GM12891 (cell line): ENCODE data around the gene IQCH.
"Not testable (repeated sequence)": the region's sequence is repeated elsewhere in the genome, so short reads cannot be mapped to it uniquely, and the experiment has no call there.

ENCODE experiments used
- DNase-seq: peaks from one replicate; pipeline ENCODE4 v3.0.0; 2011; ENCODE audit warnings: low spot score; ENCODE audit not compliant: insufficient read length
- FAIRE-seq: peaks from 2 replicates; lab custom pipeline; 2011; peaks lifted over from hg19 to GRCh38; lab: Jason Lieb, UNC
- PAX5 ChIP-seq: IDR thresholded peaks from 2 replicates; pipeline ENCODE4 v1.6.1; 2011; ENCODE audit warnings: low read length, moderate library complexity, mild to moderate bottlenecking; ENCODE audit not compliant: insufficient read depth, severe bottlenecking
- POLR2A ChIP-seq: IDR thresholded peaks from 2 replicates; pipeline ENCODE4 v1.6.1; 2011; ENCODE audit warnings: low read depth, low read length, control low read depth
- POLR2AphosphoS5 ChIP-seq: IDR thresholded peaks from 2 replicates; pipeline ENCODE4 v1.6.1; 2011; ENCODE audit warnings: low read depth, low read length, control low read depth
- POU2F2 ChIP-seq: IDR thresholded peaks from 2 replicates; pipeline ENCODE4 v1.6.1; 2011; ENCODE audit warnings: low read depth, mild to moderate bottlenecking, control low read depth, low read length, moderate library complexity
- SPI1 ChIP-seq: IDR thresholded peaks from 2 replicates; pipeline ENCODE4 v1.6.1; 2011; ENCODE audit warnings: low read depth, low read length, control low read depth
- TAF1 ChIP-seq: IDR thresholded peaks from 2 replicates; pipeline ENCODE4 v1.6.1; 2011; ENCODE audit warnings: low read depth, low read length, control low read depth

IQCH gene

DNA sequence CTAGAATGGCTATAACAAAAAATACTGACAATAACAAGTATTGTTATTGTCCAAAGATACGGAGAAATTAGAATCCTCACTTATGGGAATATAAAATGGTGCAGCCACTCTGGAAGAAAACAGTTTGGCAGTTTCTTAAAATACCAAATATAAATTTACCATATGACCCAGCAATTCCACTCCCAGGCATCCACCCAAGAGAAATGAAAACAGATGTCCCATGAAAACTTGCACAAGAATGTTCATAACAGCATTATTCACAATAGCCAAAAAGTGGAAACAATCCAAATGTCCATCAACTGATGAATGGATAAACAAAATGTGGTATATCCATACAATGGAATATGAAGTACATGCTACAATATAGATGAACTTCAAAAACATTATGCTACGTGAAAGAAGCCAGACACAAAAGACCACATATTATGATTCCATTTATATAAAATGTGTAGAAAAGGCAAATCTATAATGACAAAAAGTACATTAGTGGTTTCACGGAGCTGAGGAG, 9.6 kb upstream of the IQCH start:
- TF ChIP-seq POLR2AphosphoS5 (no peak), PAX5 (no peak), POU2F2 (no peak), POLR2A (no peak), SPI1 (no peak), TAF1 (no peak)
- FAIRE-seq (no peak), DNase-seq (no peak)

GRCh38 chr15:67246606-67247005, 8.0 kb upstream of the IQCH start:
- not testable (repeated sequence) for FAIRE-seq

GRCh38 chr15:67248011-67248505, 6.5 kb upstream of the IQCH start:
- FAIRE-seq (no peak), DNase-seq (no peak)
- no peak for TF ChIP-seq SPI1
- TF ChIP-seq TAF1 = no peak
- no peak for TF ChIP-seq POLR2A
- no peak for TF ChIP-seq POU2F2
- no peak for TF ChIP-seq PAX5
- no peak for TF ChIP-seq POLR2AphosphoS5

More at GRCh38 chr15:67246606-67247005, 8.0 kb upstream of the IQCH start:
- DNase-seq = not testable (repeated sequence)

DNA sequence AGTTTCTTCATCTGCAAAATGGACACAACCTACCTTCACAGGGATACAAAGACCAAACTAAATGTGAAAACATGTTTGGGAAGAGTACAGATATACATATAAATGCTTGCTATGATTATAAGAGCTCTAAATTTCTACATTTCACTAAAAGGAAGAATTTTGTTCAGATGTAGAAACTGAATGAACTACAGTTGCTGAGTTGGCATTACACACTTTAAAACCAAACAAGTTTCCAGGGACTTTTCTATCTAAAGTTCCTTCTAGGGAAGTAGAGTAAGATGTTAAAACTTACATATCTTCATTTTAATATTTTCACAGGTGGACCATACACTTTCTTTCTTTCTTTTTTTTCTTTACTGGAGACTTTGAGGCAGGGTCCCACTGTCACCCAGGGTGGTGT, 4.8 kb upstream of the IQCH start:
- TF ChIP-seq POU2F2 (no peak), POLR2AphosphoS5 (no peak), PAX5 (no peak), SPI1 (no peak), TAF1 (no peak), POLR2A (no peak)
- FAIRE-seq = no peak
- no peak for DNase-seq

- TF ChIP-seq POU2F2 (no peak), POLR2AphosphoS5 (no peak), TAF1 (no peak), PAX5 (no peak), SPI1 (no peak), POLR2A (no peak)
- DNase-seq (no peak), FAIRE-seq (no peak)
Observed at GRCh38 chr15:67251318-67251717, 3.3 kb upstream of the IQCH start.

DNA sequence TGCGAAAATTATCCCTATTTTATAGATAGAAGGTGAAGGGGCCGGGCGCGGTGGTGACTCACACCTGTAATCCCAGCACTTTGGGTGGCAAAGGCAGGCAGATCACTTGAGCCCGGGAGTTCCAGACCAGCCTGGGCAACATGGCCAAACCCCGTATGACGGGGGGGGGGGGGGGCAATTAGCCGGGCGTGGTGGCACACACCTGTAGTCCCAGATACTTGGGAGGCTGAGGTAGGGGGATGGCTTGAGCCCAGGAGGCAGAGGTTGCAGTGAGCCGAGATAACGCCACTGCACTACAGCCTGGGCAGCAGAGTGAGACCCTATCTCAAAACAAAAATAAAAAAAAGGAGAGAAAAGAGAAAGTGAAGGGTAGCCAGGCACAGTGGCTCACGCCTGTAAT, 1.5 kb upstream of the IQCH start:
- DNase-seq (no peak), FAIRE-seq (no peak)

GRCh38 chr15:67253549-67254237, 893 bp upstream of the IQCH start:
- TF ChIP-seq TAF1 = no peak
- TF ChIP-seq POLR2AphosphoS5 = no peak
- TF ChIP-seq POU2F2 = no peak
- TF ChIP-seq PAX5 = no peak
- no peak for TF ChIP-seq POLR2A
- no peak for TF ChIP-seq SPI1
- DNase-seq (no peak), FAIRE-seq (no peak)

More for the DNA sequence above, 1.5 kb upstream of the IQCH start:
- TF ChIP-seq POLR2AphosphoS5 = no peak
- TF ChIP-seq POU2F2 = no peak
- TF ChIP-seq SPI1 = no peak
- no peak for TF ChIP-seq TAF1
- TF ChIP-seq POLR2A = no peak
- no peak for TF ChIP-seq PAX5

GRCh38 chr15:67256051-67256450, 1.5 kb downstream of the IQCH start:
- DNase-seq (no peak), FAIRE-seq (no peak)
- TF ChIP-seq PAX5 (no peak), POLR2AphosphoS5 (no peak), TAF1 (no peak), POLR2A (no peak), SPI1 (no peak), POU2F2 (no peak)

GRCh38 chr15:67258412-67258811, 3.8 kb downstream of the IQCH start:
- DNase-seq, FAIRE-seq: not testable (repeated sequence)

- FAIRE-seq (no peak), DNase-seq (no peak)
- no peak for TF ChIP-seq POU2F2
- TF ChIP-seq SPI1 = no peak
- TF ChIP-seq TAF1 = no peak
- no peak for TF ChIP-seq PAX5
- TF ChIP-seq POLR2AphosphoS5 = no peak
- no peak for TF ChIP-seq POLR2A
Observed at GRCh38 chr15:67259379-67259778, 4.8 kb downstream of the IQCH start.
